Endothelial cell of umbilical vein (primary cell): ENCODE results near the gene TFRC.

Source experiments
- CTCF ChIP-seq, 2 donors: IDR thresholded peaks; 1 replicate in 1 of 2; 2 replicates in 1 of 2; pipeline ENCODE4 v1.5.1; 2011; ENCODE audit warnings: low read length in 2 of 2, mild to moderate bottlenecking in 2 of 2, moderate library complexity in 2 of 2, control low read depth in 1 of 2, inconsistent platforms in 1 of 2, low read depth in 1 of 2; ENCODE audit not compliant: insufficient read depth in 1 of 2; ENCODE audit errors: extremely low read depth in 1 of 2
- MYC ChIP-seq: IDR thresholded peaks from one replicate; pipeline ENCODE4 v1.6.1; 2011; ENCODE audit warnings: mild to moderate bottlenecking, low read depth, low read length
- TF ChIP-seq, protein P1 (sequence below): IDR thresholded peaks from 2 replicates; pipeline ENCODE4 v1.6.1; 2011; ENCODE audit not compliant: insufficient read depth, insufficient read length

- TF ChIP-seq CTCF (IDR thresholded peaks at IDR 0.05; ENCODE audit: extremely low read depth in 1 of 2, insufficient read depth in 1 of 2, low read depth in 1 of 2, low read length in 2 of 2): no peak
- TF ChIP-seq MYC: no peak
- TF ChIP-seq, protein P1, sequence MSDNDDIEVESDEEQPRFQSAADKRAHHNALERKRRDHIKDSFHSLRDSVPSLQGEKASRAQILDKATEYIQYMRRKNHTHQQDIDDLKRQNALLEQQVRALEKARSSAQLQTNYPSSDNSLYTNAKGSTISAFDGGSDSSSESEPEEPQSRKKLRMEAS: no peak
Observed at GRCh38 chr3:196115678-196116083, 33.8 kb upstream of the TFRC start.
